ENCODE data around the gene DDX59.

DNA sequence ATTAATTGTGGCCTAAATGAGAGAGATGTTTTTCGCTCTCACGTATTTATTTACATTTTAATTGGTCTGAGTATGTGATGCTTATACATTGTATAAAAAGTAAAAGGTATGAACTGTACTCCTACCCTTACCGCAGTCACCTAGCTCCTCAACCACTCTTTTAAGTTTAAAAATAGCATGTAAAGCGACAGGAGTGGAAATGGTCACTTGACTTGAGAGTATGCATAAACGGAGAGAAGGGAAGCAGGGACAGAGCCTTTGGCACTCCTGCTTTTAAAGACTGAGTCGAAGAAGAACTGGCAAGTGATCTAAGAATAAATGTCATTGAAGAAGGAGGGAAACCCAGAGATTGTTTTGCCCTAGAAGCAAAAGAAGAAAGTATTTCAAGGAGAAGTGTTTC, 11.5 kb upstream of the DDX59 start:
- TF ChIP-seq CTCF (IDR thresholded peaks at IDR 0.05) = no peak
- TF ChIP-seq POLR2A (IDR thresholded peaks at IDR 0.05) = no peak

Measured in lower leg skin (tissue), 3 donors.